PC-9 (cell line): Measurements from ENCODE around the gene GRM7.

Experiments
- EZH2 ChIP-seq: fragments of 200-600 bp; sonication (generic); IDR thresholded peaks from 2 replicates; pipeline ENCODE4 v1.8.0; 2017; ENCODE audit warnings: antibody characterized with exemption, low read depth
- TF ChIP-seq, protein P1 (sequence below): fragments of 200-600 bp; sonication (generic); conservative IDR thresholded peaks from 2 replicates; pipeline ENCODE4 v1.6.1; 2017; ENCODE audit warnings: mixed run types, antibody characterized with exemption, mild to moderate bottlenecking, moderate library complexity

DNA sequence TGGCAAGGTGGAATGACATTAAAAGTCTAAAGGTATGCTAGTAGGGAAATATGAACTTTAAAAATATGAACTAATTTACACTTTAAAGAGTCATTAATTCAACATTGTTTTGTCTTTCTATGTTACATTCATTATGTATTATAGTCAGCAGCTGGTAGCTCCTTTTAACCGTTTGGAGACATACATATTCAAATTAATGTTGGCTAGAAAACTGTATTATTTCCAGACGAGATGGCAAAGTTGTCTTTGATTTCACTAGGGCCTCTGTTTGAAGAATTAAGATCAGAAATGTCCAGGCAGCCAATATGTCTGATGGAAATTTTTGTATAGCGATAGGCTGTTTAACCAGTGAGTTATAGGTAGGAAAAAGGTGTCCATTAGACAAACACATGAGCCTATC, 817.6 kb downstream of the GRM7 start:
- TF ChIP-seq, protein P1, sequence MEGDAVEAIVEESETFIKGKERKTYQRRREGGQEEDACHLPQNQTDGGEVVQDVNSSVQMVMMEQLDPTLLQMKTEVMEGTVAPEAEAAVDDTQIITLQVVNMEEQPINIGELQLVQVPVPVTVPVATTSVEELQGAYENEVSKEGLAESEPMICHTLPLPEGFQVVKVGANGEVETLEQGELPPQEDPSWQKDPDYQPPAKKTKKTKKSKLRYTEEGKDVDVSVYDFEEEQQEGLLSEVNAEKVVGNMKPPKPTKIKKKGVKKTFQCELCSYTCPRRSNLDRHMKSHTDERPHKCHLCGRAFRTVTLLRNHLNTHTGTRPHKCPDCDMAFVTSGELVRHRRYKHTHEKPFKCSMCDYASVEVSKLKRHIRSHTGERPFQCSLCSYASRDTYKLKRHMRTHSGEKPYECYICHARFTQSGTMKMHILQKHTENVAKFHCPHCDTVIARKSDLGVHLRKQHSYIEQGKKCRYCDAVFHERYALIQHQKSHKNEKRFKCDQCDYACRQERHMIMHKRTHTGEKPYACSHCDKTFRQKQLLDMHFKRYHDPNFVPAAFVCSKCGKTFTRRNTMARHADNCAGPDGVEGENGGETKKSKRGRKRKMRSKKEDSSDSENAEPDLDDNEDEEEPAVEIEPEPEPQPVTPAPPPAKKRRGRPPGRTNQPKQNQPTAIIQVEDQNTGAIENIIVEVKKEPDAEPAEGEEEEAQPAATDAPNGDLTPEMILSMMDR = no peak
- TF ChIP-seq EZH2 = no peak
